ENCODE measurements around the gene PWP2. TPM values are rescaled to one million over a fixed set of nuclear protein-coding genes. Genes with fewer than 3 reads are reported as not detected.
"Not testable (repeated sequence)": the region's sequence is repeated elsewhere in the genome, so short reads cannot be mapped to it uniquely, and the experiment has no call there.

The PWP2 gene
- total and polyA plus RNA-seq, 4 experiments from 2014 or later = 0.35 to 28.2 (median 20.6) TPM

GRCh38 chr21:44127827-44128226 lies 20.6 kb downstream of the PWP2 start:
- H3K4me1 Mint-ChIP-seq; H3K9me3 Mint-ChIP-seq; H3K4me3 Mint-ChIP-seq; H3K27ac ChIP-seq (ENCODE audit: low read depth, low read length); H3K36me3 Mint-ChIP-seq; DNase-seq; intact Hi-C loops (cut with micrococcal nuclease); CTCF ChIA-PET (ENCODE audit: partially characterized antibody); H3K27me3 Mint-ChIP-seq; H3K27ac Mint-ChIP-seq; H3K27me3 ChIP-seq (ENCODE audit: insufficient read depth, low read length); H3K4me1 ChIP-seq (ENCODE audit: insufficient read depth, low read length); H3K36me3 ChIP-seq (ENCODE audit: insufficient read depth, low read length); H3K9me3 ChIP-seq (ENCODE audit: control insufficient read depth in 1 of 2, low read length in 2 of 2); POLR2A ChIA-PET (ENCODE audit: partially characterized antibody); H3K4me3 ChIP-seq (ENCODE audit: low read length in 2 of 2): not testable (repeated sequence)

GRCh38 chr21:44133715-44134057 lies 26.5 kb downstream of the PWP2 start:
- H3K27ac ChIP-seq (ENCODE audit: low read depth, low read length); CTCF ChIA-PET (ENCODE audit: partially characterized antibody); H3K27ac Mint-ChIP-seq; H3K27me3 ChIP-seq (ENCODE audit: insufficient read depth, low read length); H3K36me3 ChIP-seq (ENCODE audit: insufficient read depth, low read length); DNase-seq; intact Hi-C loops (cut with micrococcal nuclease); H3K36me3 Mint-ChIP-seq; H3K9me3 ChIP-seq (ENCODE audit: control insufficient read depth in 1 of 2, low read length in 2 of 2); H3K4me1 Mint-ChIP-seq; H3K9me3 Mint-ChIP-seq; H3K27me3 Mint-ChIP-seq; POLR2A ChIA-PET (ENCODE audit: partially characterized antibody); H3K4me3 ChIP-seq (ENCODE audit: low read length in 2 of 2); H3K4me1 ChIP-seq (ENCODE audit: insufficient read depth, low read length): not testable (repeated sequence)
- H3K4me3 Mint-ChIP-seq = peak overlapping the region in 3 of 8 donors; percentile 52 to 59 (median 52)

GRCh38 chr21:44134732-44135131 lies 27.5 kb downstream of the PWP2 start:
- H3K36me3 ChIP-seq (ENCODE audit: insufficient read depth, low read length); H3K4me3 Mint-ChIP-seq; H3K36me3 Mint-ChIP-seq; H3K4me3 ChIP-seq (ENCODE audit: low read length in 2 of 2); DNase-seq; H3K4me1 ChIP-seq (ENCODE audit: insufficient read depth, low read length); H3K9me3 ChIP-seq (ENCODE audit: control insufficient read depth in 1 of 2, low read length in 2 of 2); H3K27ac Mint-ChIP-seq; H3K27me3 Mint-ChIP-seq; H3K27me3 ChIP-seq (ENCODE audit: insufficient read depth, low read length); intact Hi-C loops (cut with micrococcal nuclease); H3K9me3 Mint-ChIP-seq; H3K27ac ChIP-seq (ENCODE audit: low read depth, low read length); H3K4me1 Mint-ChIP-seq; POLR2A ChIA-PET (ENCODE audit: partially characterized antibody); CTCF ChIA-PET (ENCODE audit: partially characterized antibody): not testable (repeated sequence)

- H3K27me3 Mint-ChIP-seq; H3K4me1 Mint-ChIP-seq; H3K9me3 ChIP-seq (ENCODE audit: control insufficient read depth in 1 of 2, low read length in 2 of 2); H3K27ac Mint-ChIP-seq; H3K4me3 ChIP-seq (ENCODE audit: low read length in 2 of 2); H3K36me3 ChIP-seq (ENCODE audit: insufficient read depth, low read length); H3K4me3 Mint-ChIP-seq; CTCF ChIA-PET (ENCODE audit: partially characterized antibody); intact Hi-C loops (cut with micrococcal nuclease); H3K27me3 ChIP-seq (ENCODE audit: insufficient read depth, low read length); H3K4me1 ChIP-seq (ENCODE audit: insufficient read depth, low read length); H3K27ac ChIP-seq (ENCODE audit: low read depth, low read length); H3K36me3 Mint-ChIP-seq; POLR2A ChIA-PET (ENCODE audit: partially characterized antibody); H3K9me3 Mint-ChIP-seq: not testable (repeated sequence)
- peak in 4 of 5 donors; percentile 38 to 48 (median 42) for DNase-seq
Observed at GRCh38 chr21:44138039-44138438, 30.8 kb downstream of the PWP2 start.

- peak in 3 of 5 donors; percentile 14 to 30 (median 20) for DNase-seq
- Mint-ChIP-seq H3K4me3 (peak overlapping the region in 2 of 8 donors; percentile 21 to 38), H3K27ac (peak overlapping the region in 3 of 7 donors; percentile 19 to 70 (median 66))
Observed at GRCh38 chr21:44139787-44140551, 32.8 kb downstream of the PWP2 start.

GRCh38 chr21:44140552-44140932 lies 33.3 kb downstream of the PWP2 start:
- H3K27me3 Mint-ChIP-seq; H3K27ac ChIP-seq (ENCODE audit: low read depth, low read length); H3K27me3 ChIP-seq (ENCODE audit: insufficient read depth, low read length); H3K4me1 Mint-ChIP-seq; H3K4me3 ChIP-seq (ENCODE audit: low read length in 2 of 2); POLR2A ChIA-PET (ENCODE audit: partially characterized antibody); intact Hi-C loops (cut with micrococcal nuclease); H3K4me1 ChIP-seq (ENCODE audit: insufficient read depth, low read length); H3K9me3 ChIP-seq (ENCODE audit: control insufficient read depth in 1 of 2, low read length in 2 of 2); H3K36me3 Mint-ChIP-seq; DNase-seq; H3K36me3 ChIP-seq (ENCODE audit: insufficient read depth, low read length); CTCF ChIA-PET (ENCODE audit: partially characterized antibody); H3K9me3 Mint-ChIP-seq; H3K4me3 Mint-ChIP-seq; H3K27ac Mint-ChIP-seq: not testable (repeated sequence)

More at GRCh38 chr21:44139787-44140551, 32.8 kb downstream of the PWP2 start:
- H3K36me3 ChIP-seq (ENCODE audit: insufficient read depth, low read length); H3K4me1 Mint-ChIP-seq; H3K4me1 ChIP-seq (ENCODE audit: insufficient read depth, low read length); H3K9me3 ChIP-seq (ENCODE audit: control insufficient read depth in 1 of 2, low read length in 2 of 2); POLR2A ChIA-PET (ENCODE audit: partially characterized antibody); H3K27me3 ChIP-seq (ENCODE audit: insufficient read depth, low read length); H3K4me3 ChIP-seq (ENCODE audit: low read length in 2 of 2); H3K9me3 Mint-ChIP-seq; H3K36me3 Mint-ChIP-seq; H3K27me3 Mint-ChIP-seq; intact Hi-C loops (cut with micrococcal nuclease); CTCF ChIA-PET (ENCODE audit: partially characterized antibody); H3K27ac ChIP-seq (ENCODE audit: low read depth, low read length): not testable (repeated sequence)

GRCh38 chr21:44142470-44142869 lies 35.3 kb downstream of the PWP2 start:
- H3K27ac ChIP-seq (ENCODE audit: low read depth, low read length); DNase-seq; H3K4me3 Mint-ChIP-seq; H3K27me3 Mint-ChIP-seq; H3K36me3 Mint-ChIP-seq; H3K4me3 ChIP-seq (ENCODE audit: low read length in 2 of 2); H3K9me3 ChIP-seq (ENCODE audit: control insufficient read depth in 1 of 2, low read length in 2 of 2); H3K9me3 Mint-ChIP-seq; CTCF ChIA-PET (ENCODE audit: partially characterized antibody); H3K36me3 ChIP-seq (ENCODE audit: insufficient read depth, low read length); H3K27me3 ChIP-seq (ENCODE audit: insufficient read depth, low read length); POLR2A ChIA-PET (ENCODE audit: partially characterized antibody); H3K4me1 Mint-ChIP-seq; intact Hi-C loops (cut with micrococcal nuclease); H3K4me1 ChIP-seq (ENCODE audit: insufficient read depth, low read length): not testable (repeated sequence)
- peak overlapping the region in 1 of 7 donors; percentile 57 for H3K27ac Mint-ChIP-seq

- H3K27ac Mint-ChIP-seq; H3K27me3 ChIP-seq (ENCODE audit: insufficient read depth, low read length); H3K27ac ChIP-seq (ENCODE audit: low read depth, low read length); H3K4me3 Mint-ChIP-seq; H3K27me3 Mint-ChIP-seq; H3K4me3 ChIP-seq (ENCODE audit: low read length in 2 of 2); H3K9me3 ChIP-seq (ENCODE audit: control insufficient read depth in 1 of 2, low read length in 2 of 2); H3K4me1 Mint-ChIP-seq; H3K36me3 Mint-ChIP-seq; intact Hi-C loops (cut with micrococcal nuclease); H3K4me1 ChIP-seq (ENCODE audit: insufficient read depth, low read length); H3K36me3 ChIP-seq (ENCODE audit: insufficient read depth, low read length); H3K9me3 Mint-ChIP-seq; CTCF ChIA-PET (ENCODE audit: partially characterized antibody); POLR2A ChIA-PET (ENCODE audit: partially characterized antibody): not testable (repeated sequence)
- DNase-seq = peak in 4 of 5 donors; percentile 39 to 77 (median 58)
Observed at GRCh38 chr21:44143380-44143779, 36.2 kb downstream of the PWP2 start.
